Measurements from ENCODE around the gene KIAA0232.
A peak's percentile ranks its signal among the peaks of the same experiment; 100 is the strongest.

The KIAA0232 gene

DNA sequence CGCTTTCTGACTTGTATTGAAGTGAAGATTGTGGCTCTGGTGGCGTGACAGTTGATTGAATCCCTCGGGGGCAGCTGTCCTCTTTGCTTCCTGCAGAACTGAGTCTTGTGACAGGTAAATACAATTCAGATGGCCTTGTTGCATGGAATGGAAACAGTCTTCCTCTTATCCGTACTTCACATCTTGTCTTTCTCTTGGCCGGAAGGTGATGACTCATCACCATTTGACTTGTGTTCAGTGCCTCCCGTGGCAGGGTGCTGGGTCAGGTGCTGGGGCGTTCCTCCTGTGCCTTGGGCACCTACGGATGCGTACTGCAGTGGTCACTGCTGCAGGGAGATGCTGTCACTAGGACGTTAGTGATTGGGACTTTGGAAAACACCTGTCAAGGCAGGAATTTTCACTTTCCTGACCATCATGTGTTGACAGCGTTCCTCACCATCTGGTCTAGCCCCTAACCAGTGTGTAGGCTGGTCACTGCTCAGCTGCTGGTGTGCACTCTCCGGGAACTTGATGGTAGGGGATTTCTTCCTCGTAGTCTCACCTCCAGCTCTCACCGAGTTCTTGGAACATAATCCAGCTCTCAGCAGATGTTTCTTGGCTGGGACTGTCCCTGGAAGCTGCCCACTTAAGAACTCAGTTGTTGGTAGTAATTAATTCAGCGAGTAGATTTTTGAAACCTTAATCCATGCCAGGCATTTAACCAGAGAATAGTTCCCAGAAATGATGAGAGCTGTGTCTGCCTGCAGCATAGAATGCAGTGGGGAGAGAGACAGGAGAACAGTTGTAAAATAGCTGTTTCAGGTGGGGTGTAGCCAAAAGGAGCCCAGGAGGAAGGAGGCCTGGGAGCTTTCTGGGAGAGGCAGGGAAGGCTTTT lies 134.3 kb downstream of the KIAA0232 start:
- DNase-seq (ENCODE audit: low read depth), result peak; percentile 13

DNA sequence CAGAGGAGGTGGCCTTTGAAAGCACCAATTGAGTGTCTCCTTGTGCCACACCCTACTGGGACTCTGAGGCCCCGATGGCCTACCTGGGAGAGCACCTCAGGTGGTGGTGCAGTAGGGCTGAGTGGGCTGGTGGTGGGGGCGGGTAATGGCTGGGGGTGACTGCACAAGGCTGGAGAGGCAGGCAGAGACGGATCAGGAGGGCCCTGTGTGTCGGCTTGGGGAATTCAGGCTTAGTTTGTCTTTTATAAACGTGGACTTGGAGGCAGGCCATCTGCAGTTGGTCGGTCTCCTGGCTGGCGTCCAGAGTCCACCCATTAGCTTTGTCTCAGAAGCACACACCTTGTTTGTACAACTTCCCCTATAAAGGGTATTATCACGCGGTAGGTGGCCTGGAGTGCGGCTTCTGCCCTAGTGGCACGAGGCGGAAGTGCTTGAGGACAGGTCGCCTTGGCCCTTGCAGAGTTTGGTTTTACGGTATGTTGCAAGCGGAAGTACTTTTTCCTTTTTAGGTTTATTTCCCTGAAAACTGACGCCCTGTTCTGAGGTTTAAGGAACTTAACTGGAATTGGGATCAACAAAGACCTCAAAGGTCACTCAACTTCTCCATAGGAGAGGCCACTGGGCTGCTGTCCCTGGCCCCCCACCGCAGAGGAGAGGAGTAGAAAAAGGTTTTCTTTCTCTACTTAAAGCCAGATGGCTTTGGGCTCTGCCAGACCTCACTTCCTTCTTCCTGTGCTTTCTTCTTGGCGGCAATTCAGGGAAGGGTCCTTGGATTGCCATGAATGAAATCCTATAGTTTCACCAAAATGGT lies 135.1 kb downstream of the KIAA0232 start:
- no peak for DNase-seq (ENCODE audit: low read depth)

- DNase-seq (ENCODE audit: low read depth), result no peak
Observed at GRCh38 chr4:6918338-6918737, 135.8 kb downstream of the KIAA0232 start.

DNA sequence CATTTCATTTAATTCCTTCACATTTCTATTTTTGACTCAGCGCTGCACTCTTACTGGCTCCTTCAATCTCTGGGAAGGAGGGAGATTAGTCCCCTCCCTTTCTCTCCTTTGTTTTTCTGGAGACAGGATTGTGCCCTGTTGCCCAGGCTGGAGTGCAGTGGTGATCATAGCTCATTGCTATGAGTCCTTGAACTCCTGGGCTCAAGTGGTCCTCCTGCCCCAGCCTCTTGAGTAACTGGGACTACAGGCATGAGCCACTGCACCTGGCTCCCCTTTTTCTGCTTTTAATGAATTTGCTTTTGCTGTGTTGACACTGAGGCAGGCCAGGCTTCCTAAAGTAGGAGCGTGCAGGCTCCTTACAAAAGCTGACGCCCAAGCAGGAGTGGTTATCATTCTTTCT lies 137.6 kb downstream of the KIAA0232 start:
- no peak for DNase-seq (ENCODE audit: low read depth)

DNA sequence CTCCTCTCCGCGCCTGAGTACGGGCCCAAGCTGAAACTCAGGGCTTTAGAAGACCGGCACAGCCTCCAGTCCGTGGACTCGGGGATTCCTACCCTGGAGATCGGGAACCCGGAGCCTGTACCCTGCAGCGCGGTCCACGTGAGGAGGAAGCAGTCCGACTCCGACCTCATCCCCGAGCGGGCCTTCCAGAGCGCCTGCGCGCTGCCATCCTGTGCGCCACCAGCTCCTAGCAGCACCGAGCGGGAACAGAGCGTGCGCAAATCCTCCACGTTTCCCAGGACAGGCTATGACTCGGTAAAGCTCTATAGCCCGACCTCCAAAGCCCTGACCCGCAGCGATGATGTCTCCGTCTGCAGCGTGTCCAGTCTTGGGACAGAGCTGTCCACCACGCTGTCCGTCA lies 141.0 kb downstream of the KIAA0232 start:
- no peak for DNase-seq (ENCODE audit: low read depth)

- no peak for DNase-seq (ENCODE audit: low read depth)
Observed at GRCh38 chr4:6924361-6924779, 141.8 kb downstream of the KIAA0232 start.

- no peak for DNase-seq (ENCODE audit: low read depth)
Observed at GRCh38 chr4:6925357-6925836, 142.9 kb downstream of the KIAA0232 start.

- no peak for DNase-seq (ENCODE audit: low read depth)
Observed at GRCh38 chr4:6926081-6926480, 143.6 kb downstream of the KIAA0232 start.

GRCh38 chr4:6926681-6927478 lies 144.4 kb downstream of the KIAA0232 start:
- peak; percentile 83 for DNase-seq (ENCODE audit: low read depth)

GRCh38 chr4:6928081-6928480 lies 145.6 kb downstream of the KIAA0232 start:
- DNase-seq (ENCODE audit: low read depth), result no peak

DNA sequence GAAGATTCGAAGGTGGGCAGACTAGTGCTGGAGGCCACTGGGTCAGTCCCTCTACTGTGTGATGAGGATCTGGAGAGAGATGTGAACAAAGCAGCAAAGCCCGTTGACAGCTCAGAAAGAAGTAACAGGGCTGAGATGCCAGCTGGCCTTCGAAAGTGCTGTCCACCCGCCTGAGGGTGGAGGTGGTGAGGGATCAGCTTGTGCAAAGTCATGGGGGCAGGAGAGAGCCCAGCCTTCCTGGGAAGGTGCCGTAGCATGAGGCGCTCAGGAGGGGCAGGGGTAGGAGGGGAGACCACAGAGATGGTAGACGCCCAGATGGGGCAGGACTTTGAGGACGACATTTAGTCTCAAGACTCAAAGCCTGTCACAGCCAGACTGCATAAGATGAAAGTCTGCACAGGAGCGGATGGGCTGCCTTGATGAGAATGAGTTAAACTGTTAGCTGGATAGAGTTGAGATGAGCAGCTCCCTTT lies 146.8 kb downstream of the KIAA0232 start:
- DNase-seq (ENCODE audit: low read depth), result no peak

- DNase-seq (ENCODE audit: low read depth), result no peak
Observed at GRCh38 chr4:6929812-6930464, 147.4 kb downstream of the KIAA0232 start.

- no peak for DNase-seq (ENCODE audit: low read depth)
Observed at GRCh38 chr4:6932475-6932874, 149.9 kb downstream of the KIAA0232 start.

DNA sequence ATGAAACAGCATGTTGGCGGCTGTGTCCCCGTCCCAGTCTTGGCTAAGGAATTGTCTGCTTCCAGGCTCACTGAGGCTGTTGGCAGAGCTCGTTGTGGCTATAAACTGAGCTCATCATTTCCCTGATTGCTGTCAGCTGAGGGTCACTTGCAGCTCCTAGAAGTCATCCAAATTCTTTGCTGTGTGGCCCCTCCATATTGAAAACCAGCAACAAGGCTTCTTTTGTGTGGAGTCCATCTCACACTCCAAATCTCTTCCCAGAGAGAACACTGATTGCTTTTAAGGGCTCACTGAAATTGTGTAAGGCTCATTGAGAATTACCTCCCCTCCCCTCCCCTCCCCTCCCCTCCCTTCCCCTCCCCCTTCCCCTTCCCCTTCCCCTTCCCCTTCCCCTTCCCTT lies 150.4 kb downstream of the KIAA0232 start:
- no peak for DNase-seq (ENCODE audit: low read depth)
